HepG2 (cell line): ENCODE data around the gene SNX24. TPM values are rescaled to one million over a fixed set of nuclear protein-coding genes. Genes with fewer than 3 reads are reported as not detected.
A peak's percentile ranks its signal among the peaks of the same experiment; 100 is the strongest.

Experiments used
- CENPBD1 ChIP-seq: sonication (generic); formaldehyde crosslinking; IDR thresholded peaks from 2 replicates; pipeline ENCODE4 v1.8.0; 2022; ENCODE audit warnings: missing genetic modification reagents, low read depth, mild to moderate bottlenecking, borderline replicate concordance
- CREB1 ChIP-seq, 2 experiments: fragments of 450-650 bp in 1 of 2; IDR thresholded peaks; 2 replicates each; pipeline ENCODE4 v1.6.1; 2016 to 2017; ENCODE audit warnings: control low read depth in 1 of 2, mild to moderate bottlenecking in 1 of 2, missing compliant biosample characterization in 1 of 2, missing genetic modification characterization in 1 of 2
- DPF2 ChIP-seq: sonication (generic); formaldehyde crosslinking; IDR thresholded peaks from 2 replicates; pipeline ENCODE4 v1.4.0; 2020; ENCODE audit warnings: mild to moderate bottlenecking, low read depth, missing genetic modification reagents, borderline replicate concordance
- DZIP1 ChIP-seq: sonication (generic); formaldehyde crosslinking; IDR thresholded peaks from 2 replicates; pipeline ENCODE4 v1.5.0; 2020; ENCODE audit warnings: mild to moderate bottlenecking, missing genetic modification reagents
- FOXM1 ChIP-seq: sonication (generic); formaldehyde crosslinking; IDR thresholded peaks from 2 replicates; pipeline ENCODE4 v1.5.0; 2020; ENCODE audit warnings: missing genetic modification reagents
- GABPB1 ChIP-seq: IDR thresholded peaks from 2 replicates; pipeline ENCODE4 v1.6.1; 2016; ENCODE audit warnings: mild to moderate bottlenecking, missing genetic modification reagents, moderate library complexity, missing compliant biosample characterization
- HDAC2 ChIP-seq: sonication (generic); formaldehyde crosslinking; IDR thresholded peaks from 2 replicates; pipeline ENCODE4 v1.4.0; 2020; ENCODE audit warnings: missing genetic modification reagents
- HDAC6 ChIP-seq: fragments of 200-600 bp; sonication (generic); IDR thresholded peaks from 2 replicates; pipeline ENCODE4 v1.7.0; 2017; ENCODE audit warnings: mild to moderate bottlenecking, antibody characterized with exemption, low read length, low read depth
- HNF4A ChIP-seq: sonication (generic); formaldehyde crosslinking; IDR thresholded peaks from 2 replicates; pipeline ENCODE4 v1.4.0; 2020; ENCODE audit warnings: missing genetic modification reagents
- JARID2 ChIP-seq: sonication (generic); formaldehyde crosslinking; IDR thresholded peaks from 2 replicates; pipeline ENCODE4 v1.8.1; 2023; ENCODE audit warnings: missing genetic modification reagents, inconsistent platforms; ENCODE audit not compliant: insufficient replicate concordance
- KDM3A ChIP-seq: IDR thresholded peaks from 2 replicates; pipeline ENCODE4 v1.6.1; 2018; ENCODE audit warnings: low read depth, missing compliant biosample characterization
- KDM4B ChIP-seq: sonication (generic); formaldehyde crosslinking; IDR thresholded peaks from 2 replicates; pipeline ENCODE4 v1.4.0; 2020; ENCODE audit warnings: missing genetic modification reagents
- KMT2A ChIP-seq: sonication (generic); formaldehyde crosslinking; IDR thresholded peaks from 2 replicates; pipeline ENCODE4 v1.4.0; 2020; ENCODE audit warnings: missing genetic modification reagents
- NRL ChIP-seq: sonication (generic); formaldehyde crosslinking; IDR thresholded peaks from 2 replicates; pipeline ENCODE4 v1.5.0; 2020; ENCODE audit warnings: missing genetic modification reagents, mild to moderate bottlenecking, moderate library complexity, borderline replicate concordance
- SMAD3 ChIP-seq: sonication (generic); formaldehyde crosslinking; IDR thresholded peaks from 2 replicates; pipeline ENCODE4 v1.4.0; 2020; ENCODE audit warnings: missing genetic modification reagents
- SNRNP70 ChIP-seq: fragments of 200-400 bp; formaldehyde crosslinking; IDR thresholded peaks from 2 replicates; pipeline ENCODE4 v1.6.1; 2017; ENCODE audit warnings: mild to moderate bottlenecking, low read depth, low read length, moderate library complexity
- XRCC5 ChIP-seq: fragments of 200-400 bp; formaldehyde crosslinking; optimal IDR thresholded peaks from 2 replicates; pipeline ENCODE3; 2017; ENCODE audit warnings: mild to moderate bottlenecking, low read length
- ZMYM2 ChIP-seq: sonication (generic); formaldehyde crosslinking; IDR thresholded peaks from 2 replicates; pipeline ENCODE4 v1.8.0; 2022; ENCODE audit warnings: mild to moderate bottlenecking, missing genetic modification reagents
- ZNF296 ChIP-seq: sonication (generic); formaldehyde crosslinking; conservative IDR thresholded peaks from 2 replicates; pipeline ENCODE4 v1.5.0; 2020; ENCODE audit warnings: mild to moderate bottlenecking, missing genetic modification reagents
- ZNF326 ChIP-seq: sonication (generic); formaldehyde crosslinking; IDR thresholded peaks from 2 replicates; pipeline ENCODE4 v1.4.0; 2020; ENCODE audit warnings: missing genetic modification reagents, borderline replicate concordance
- ZNF639 ChIP-seq: conservative IDR thresholded peaks from 2 replicates; pipeline ENCODE4 v1.6.1; 2018; ENCODE audit warnings: missing genetic modification reagents
- polyA plus RNA-seq, 8 experiments: library from polyadenylated mRNA; depleted of rRNA in 3 of 8; stranded (reverse) in 7 of 8; unstranded in 1 of 8; fragments of >200 nt; fragmentation: Illumina TruSeq in 4 of 8; extraction: Trizol in 4 of 8; gene quantifications; 2 replicates each; pipeline versions ENCODE4 v1.2.1 to v1.2.3, GENCODE V29; 2011 to 2016; ENCODE audit warnings: low read depth in 4 of 8, missing spikeins in 1 of 8, mixed read lengths in 1 of 8; ENCODE audit not compliant: insufficient read depth in 1 of 8
- total RNA-seq, 5 experiments: library from RNA; depleted of rRNA; stranded (reverse); fragments of >200 nt; fragmentation: Illumina TruSeq; extraction: Trizol; gene quantifications; 2 replicates each; pipeline ENCODE4 v1.2.3, GENCODE V29; 2016; ENCODE audit warnings: low read depth in 1 of 5
- TF ChIP-seq, protein P1 (sequence below): sonication (generic); formaldehyde crosslinking; IDR thresholded peaks from 2 replicates; pipeline ENCODE4 v1.5.1; 2020; ENCODE audit warnings: mild to moderate bottlenecking, missing genetic modification reagents, borderline replicate concordance

SNX24 gene
- total and polyA plus RNA-seq, 2 of the 13 experiments (the other 11 are each of a cell fraction or from before 2014, with no cell fraction given), result 7.2 to 23.7 TPM

DNA sequence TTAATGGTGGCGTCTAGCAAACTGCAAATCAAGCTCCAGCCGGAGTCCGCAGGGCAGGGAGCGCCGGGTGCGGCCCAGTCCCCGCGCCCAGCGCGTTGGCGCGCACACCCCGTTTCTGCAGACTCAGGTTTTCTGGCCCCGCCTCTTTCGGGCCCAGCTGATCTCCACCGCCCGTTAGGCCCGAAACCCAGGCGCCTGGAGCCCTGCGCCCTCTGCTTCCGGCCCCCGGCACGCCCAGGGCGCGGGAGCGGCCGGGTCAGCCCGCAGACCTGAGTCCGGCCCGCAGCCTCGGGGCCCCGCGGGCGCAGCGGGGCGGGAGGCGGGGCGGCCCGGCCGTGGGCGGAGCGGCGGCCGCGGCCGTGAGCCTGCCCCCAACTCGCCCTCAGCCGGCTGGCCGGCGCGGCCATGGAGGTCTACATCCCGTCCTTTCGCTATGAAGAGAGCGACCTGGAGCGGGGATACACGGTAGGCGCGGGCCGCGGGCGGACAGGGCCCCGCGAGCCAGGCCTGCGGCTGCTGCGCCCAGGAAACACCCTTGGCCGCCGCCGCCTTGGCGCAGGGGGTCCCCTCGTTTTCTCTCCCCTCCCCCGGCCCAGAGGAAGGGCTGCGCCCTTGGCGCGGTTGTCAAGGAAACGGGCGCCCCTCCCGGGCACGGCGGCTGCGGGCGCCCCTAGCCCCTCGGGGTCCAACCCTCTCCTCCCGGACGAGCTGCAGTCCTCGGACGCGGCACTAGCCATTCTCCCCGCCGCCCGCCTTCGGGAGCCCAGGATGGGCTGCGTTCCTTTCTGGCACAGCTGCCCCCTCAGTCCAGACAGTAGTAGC lies at the start of gene SNX24 (continued):
- TF ChIP-seq DZIP1 (CRISPR knock-in tag) (peak; percentile 79; the same call in 1 of the 2 replicates), KDM3A (CRISPR knock-in tag) (no peak), CENPBD1 (CRISPR knock-in tag) (no peak; the same call in 1 of the 2 replicates), JARID2 (CRISPR knock-in tag) (no peak), ZNF639 (peak; percentile 73), HDAC6 (no peak), XRCC5 (peak; percentile 41), KDM4B (no peak), GABPB1 (CRISPR knock-in tag) (peak; percentile 88), FOXM1 (CRISPR knock-in tag) (no peak), CREB1 (IDR thresholded peaks at IDR 0.05) (no peak), CREB1 (CRISPR knock-in tag; IDR thresholded peaks at IDR 0.05) (no peak), ZMYM2 (CRISPR knock-in tag) (peak; percentile 84), ZNF326 (CRISPR knock-in tag) (no peak), KMT2A (CRISPR knock-in tag) (peak; percentile 75), DPF2 (CRISPR knock-in tag) (no peak), HDAC2 (CRISPR knock-in tag) (peak; percentile 39; the same call in 1 of the 2 replicates), NRL (CRISPR knock-in tag) (0 out of 2 replicates have a peak, but pooled peaks have one; percentile 43), SNRNP70 (no peak), HNF4A (CRISPR knock-in tag) (peak; percentile 21; the same call in 1 of the 2 replicates), ZNF296 (CRISPR knock-in tag) (no peak), SMAD3 (CRISPR knock-in tag) (0 out of 2 replicates have a peak, but pooled peaks have one; percentile 5)
- TF ChIP-seq, protein P1, sequence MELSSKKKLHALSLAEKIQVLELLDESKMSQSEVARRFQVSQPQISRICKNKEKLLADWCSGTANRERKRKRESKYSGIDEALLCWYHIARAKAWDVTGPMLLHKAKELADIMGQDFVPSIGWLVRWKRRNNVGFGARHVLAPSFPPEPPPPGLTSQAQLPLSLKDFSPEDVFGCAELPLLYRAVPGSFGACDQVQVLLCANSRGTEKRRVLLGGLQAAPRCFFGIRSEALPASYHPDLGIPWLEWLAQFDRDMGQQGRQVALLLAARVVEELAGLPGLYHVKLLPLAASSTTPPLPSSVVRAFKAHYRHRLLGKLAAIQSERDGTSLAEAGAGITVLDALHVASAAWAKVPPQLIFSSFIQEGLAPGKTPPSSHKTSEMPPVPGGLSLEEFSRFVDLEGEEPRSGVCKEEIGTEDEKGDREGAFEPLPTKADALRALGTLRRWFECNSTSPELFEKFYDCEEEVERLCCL (CRISPR knock-in tag), result no peak
